H1 (cell line): ENCODE results near the gene EPHA6. TPM values are rescaled to one million over a fixed set of nuclear protein-coding genes. Genes with fewer than 3 reads are reported as not detected.

Experiments used
- CTCF ChIA-PET: fragments of 300-600 bp; sonication (Branson Sonifier 250); formaldehyde crosslinking; loops from one replicate; lab custom pipeline; 2021; ENCODE audit not compliant: partially characterized antibody; lab: Charles Lee
- POLR2A ChIA-PET: fragments of 300-600 bp; sonication (Branson Sonifier 250); formaldehyde crosslinking; loops from one replicate; lab custom pipeline; 2021; ENCODE audit warnings: inconsistent platforms; ENCODE audit not compliant: partially characterized antibody; lab: Charles Lee
- DNase-seq, 2 experiments: peaks; one replicate each; pipeline versions ENCODE4 v3.0.0 to v3.0.0-alpha.2; 2010 to 2022; ENCODE audit warnings: low spot score in 2 of 2, low read depth in 1 of 2, mixed read lengths in 1 of 2
- FAIRE-seq: peaks from 2 replicates; lab custom pipeline; 2011; peaks lifted over from hg19 to GRCh38; lab: Jason Lieb, UNC
- H2AFZ ChIP-seq: 2 replicates; pipeline ENCODE4 v1.8.1; 2012; ENCODE audit warnings: low read length, inconsistent platforms
- H2AK5ac ChIP-seq: 2 replicates; pipeline ENCODE4 v1.6.1; 2013; ENCODE audit warnings: low read depth, low read length
- H2BK120ac ChIP-seq: replicated peaks from 2 replicates; pipeline ENCODE3; 2013; ENCODE audit warnings: low read depth, low read length, inconsistent platforms
- H2BK12ac ChIP-seq: 2 replicates; pipeline ENCODE4 v1.6.1; 2013; ENCODE audit warnings: low read depth, low read length
- H2BK15ac ChIP-seq: 2 replicates; pipeline ENCODE4 v1.6.1; 2013; ENCODE audit warnings: low read length
- H2BK20ac ChIP-seq: 2 replicates; pipeline ENCODE4 v1.6.1; 2013; ENCODE audit warnings: low read length
- H2BK5ac ChIP-seq: 2 replicates; pipeline ENCODE4 v1.6.1; 2013; ENCODE audit warnings: low read depth, low read length
- H3K14ac ChIP-seq: 2 replicates; pipeline ENCODE4 v1.6.1; 2013; ENCODE audit warnings: inconsistent platforms; ENCODE audit not compliant: insufficient read length
- H3K18ac ChIP-seq: 2 replicates; pipeline ENCODE4 v1.6.1; 2013; ENCODE audit warnings: low read length; ENCODE audit errors: extremely low read depth
- H3K23ac ChIP-seq: 2 replicates; pipeline ENCODE4 v1.6.1; 2013; ENCODE audit warnings: inconsistent platforms; ENCODE audit not compliant: insufficient read length
- H3K23me2 ChIP-seq: 2 replicates; pipeline ENCODE4 v1.6.1; 2013; ENCODE audit warnings: low read depth, low read length
- H3K27ac ChIP-seq: 2 replicates; pipeline ENCODE4 v1.6.1; 2011; ENCODE audit warnings: low read depth, low read length, inconsistent platforms
- H3K27me3 ChIP-seq, 4 experiments: replicated peaks in 1 of 4; 1 replicate in 1 of 4; 2 replicates in 3 of 4; pipeline versions ENCODE4 v1.6.1 to v1.8.1; 2011 to 2013; ENCODE audit warnings: low read length in 3 of 4, mild to moderate bottlenecking in 3 of 4, inconsistent platforms in 2 of 4, mixed read lengths in 2 of 4, moderate library complexity in 1 of 4; ENCODE audit not compliant: control insufficient read depth in 3 of 4, insufficient read depth in 3 of 4; ENCODE audit errors: extremely low read depth in 1 of 4
- H3K36me3 ChIP-seq, 4 experiments: 2 replicates each; pipeline versions ENCODE4 v1.6.1 to v1.8.1; 2011 to 2013; ENCODE audit warnings: mild to moderate bottlenecking in 4 of 4, low read length in 3 of 4, moderate library complexity in 2 of 4, control low read depth in 1 of 4, inconsistent platforms in 1 of 4; ENCODE audit not compliant: insufficient read depth in 4 of 4, control insufficient read depth in 2 of 4
- H3K4ac ChIP-seq: replicated peaks from 2 replicates; pipeline ENCODE3; 2013; ENCODE audit warnings: low read length, low read depth, mixed read lengths, inconsistent platforms; ENCODE audit not compliant: insufficient read length
- H3K4me1 ChIP-seq, 4 experiments: replicated peaks in 1 of 4; 1 replicate in 1 of 4; 2 replicates in 3 of 4; pipeline versions ENCODE4 v1.6.1 to v1.8.1; 2011 to 2013; ENCODE audit warnings: low read length in 3 of 4, inconsistent platforms in 2 of 4, mixed read lengths in 1 of 4; ENCODE audit not compliant: insufficient read depth in 4 of 4, control insufficient read depth in 3 of 4
- H3K4me2 ChIP-seq, 2 experiments: 2 replicates each; pipeline versions ENCODE4 v1.6.1 to v1.8.1; 2011 to 2013; ENCODE audit warnings: low read depth in 2 of 2, low read length in 2 of 2, control low read depth in 1 of 2, inconsistent platforms in 1 of 2, mild to moderate bottlenecking in 1 of 2; ENCODE audit not compliant: insufficient read depth in 1 of 2
- H3K4me3 ChIP-seq, 4 experiments: fragments of 200-600, 300-600 bp in 1 of 4; sonication (generic), shearing (Covaris generic), sonication (Bioruptor Twin) in 1 of 4; 2 replicates each; pipeline versions ENCODE4 v1.5.1 to v1.8.1; 2011 to 2016; ENCODE audit warnings: low read length in 4 of 4, low read depth in 3 of 4, control low read depth in 2 of 4, inconsistent platforms in 2 of 4, mild to moderate bottlenecking in 2 of 4, mixed read lengths in 1 of 4, moderate library complexity in 1 of 4; ENCODE audit not compliant: insufficient read depth in 2 of 4; ENCODE audit errors: extremely low read depth in 1 of 4
- H3K56ac ChIP-seq: replicated peaks from 2 replicates; pipeline ENCODE3; 2013; ENCODE audit warnings: low read depth, mild to moderate bottlenecking, mixed read lengths, low read length, inconsistent platforms; ENCODE audit not compliant: insufficient read length
- H3K79me1 ChIP-seq: 2 replicates; pipeline ENCODE4 v1.6.1; 2013; ENCODE audit warnings: low read depth, low read length, control low read depth
- H3K79me2 ChIP-seq, 2 experiments: 2 replicates each; pipeline versions ENCODE4 v1.6.1 to v1.8.1; 2012 to 2013; ENCODE audit warnings: low read length in 2 of 2, mild to moderate bottlenecking in 2 of 2, inconsistent platforms in 1 of 2; ENCODE audit not compliant: insufficient read depth in 2 of 2, control insufficient read depth in 1 of 2
- H3K9ac ChIP-seq, 4 experiments: replicated peaks in 1 of 4; 1 replicate in 1 of 4; 2 replicates in 3 of 4; pipeline versions ENCODE4 v1.6.1 to v1.8.1; 2011 to 2013; ENCODE audit warnings: low read depth in 3 of 4, low read length in 3 of 4, control low read depth in 2 of 4, mild to moderate bottlenecking in 2 of 4, moderate library complexity in 2 of 4, inconsistent platforms in 1 of 4; ENCODE audit errors: extremely low read depth in 1 of 4
- H3K9me3 ChIP-seq, 2 experiments: 2 replicates each; pipeline versions ENCODE4 v1.6.1 to v1.8.1; 2012 to 2013; ENCODE audit warnings: mild to moderate bottlenecking in 2 of 2, moderate library complexity in 2 of 2, control low read depth in 1 of 2, inconsistent platforms in 1 of 2, low read depth in 1 of 2, low read length in 1 of 2, mixed read lengths in 1 of 2; ENCODE audit not compliant: insufficient read depth in 2 of 2
- H4K20me1 ChIP-seq, 2 experiments: replicated peaks in 1 of 2; 2 replicates each; pipeline versions ENCODE3 to v1.8.1; 2011 to 2013; ENCODE audit warnings: inconsistent platforms in 2 of 2, low read length in 2 of 2, mild to moderate bottlenecking in 1 of 2; ENCODE audit not compliant: insufficient read depth in 2 of 2, control insufficient read depth in 1 of 2
- H4K5ac ChIP-seq: 2 replicates; pipeline ENCODE4 v1.6.1; 2013; ENCODE audit warnings: low read length, low read depth, mixed read lengths, inconsistent platforms; ENCODE audit not compliant: insufficient read length
- H4K8ac ChIP-seq: 2 replicates; pipeline ENCODE4 v1.8.0; 2013; ENCODE audit warnings: mild to moderate bottlenecking, moderate library complexity, low read length, inconsistent platforms; ENCODE audit not compliant: insufficient read depth; ENCODE audit errors: extremely low read depth
- H4K91ac ChIP-seq: replicated peaks from 2 replicates; pipeline ENCODE3; 2013; ENCODE audit warnings: low read length, mixed read lengths, inconsistent platforms; ENCODE audit not compliant: insufficient read length
- BCL11A ChIP-seq, 2 experiments: IDR thresholded peaks; one replicate each; pipeline ENCODE4 v1.6.1; 2011; ENCODE audit warnings: low read depth in 2 of 2, low read length in 2 of 2, mild to moderate bottlenecking in 2 of 2
- E2F6 ChIP-seq: IDR thresholded peaks from 2 replicates; pipeline ENCODE4 v1.6.1; 2012; ENCODE audit warnings: inconsistent platforms
- WGBS, 2 experiments: shearing (Covaris generic) in 1 of 2; methylation state at CpG; one replicate each; pipeline versions ENCODE4 v1.1.6 to v1.1.7; 2013 to 2015; ENCODE audit warnings: low lambda C conversion rate in 2 of 2, mixed read lengths in 2 of 2, inconsistent platforms in 1 of 2, low coverage in 1 of 2, missing lambda C conversion rate in 1 of 2; ENCODE audit not compliant: insufficient replicate concordance in 2 of 2, insufficient coverage in 1 of 2, insufficient read length in 1 of 2; ENCODE audit errors: extremely low coverage in 1 of 2, missing lambda C conversion rate in 1 of 2; 5-methylcytosine and 5-hydroxymethylcytosine counted together
- polyA plus RNA-seq, 7 experiments: library from polyadenylated mRNA; depleted of rRNA in 3 of 7; stranded (reverse) in 5 of 7; unstranded in 2 of 7; fragments of >200 nt in 5 of 7; fragments of 200-250 nt in 2 of 7; gene quantifications; 1 replicate in 5 of 7; 2 replicates in 1 of 7; 4 replicates in 1 of 7; pipeline versions ENCODE4 v1.2.1 to v1.2.3, GENCODE V29; 2011 to 2013; ENCODE audit warnings: missing spikeins in 2 of 7, mixed read lengths in 2 of 7
- total RNA-seq: library from RNA; stranded (reverse); fragmentation: NEBNext Ultra II Directional; extraction: Animal tissue kit (Norgen Biotek cat#: 25700); gene quantifications from 2 replicates; pipeline ENCODE4 v1.2.1, GENCODE V29; 2021

Gene EPHA6
- total and polyA plus RNA-seq, 2 of the 8 experiments (the other 6 are each of a cell fraction or from before 2014, with no cell fraction given) = 0.83 to 3.2 TPM

- H3K4me1 ChIP-seq = no peaks in the 10 kb centered on the region
- H3K56ac ChIP-seq = no peak overlapping the region
- no peak overlapping the region for H3K4me3 ChIP-seq
- H3K9ac ChIP-seq = no peak overlapping the region
- H4K20me1 ChIP-seq = no peaks in the 10 kb centered on the region
- no peak overlapping the region for H3K23ac ChIP-seq
- H2BK120ac ChIP-seq = no peak overlapping the region
- no peak overlapping the region for H4K8ac ChIP-seq
- no peaks in the 10 kb centered on the region for H3K79me1 ChIP-seq
- FAIRE-seq (no peak), DNase-seq (no peak)
- no peaks in the 10 kb centered on the region for H3K36me3 ChIP-seq
- H2AFZ ChIP-seq = no peak overlapping the region
- no peak overlapping the region for H3K18ac ChIP-seq
- ChIA-PET CTCF (no interaction called here), POLR2A (no interaction called here)
- H4K5ac ChIP-seq = no peak overlapping the region
- H3K27me3 ChIP-seq = no peaks in the 10 kb centered on the region
- H2BK5ac ChIP-seq = no peak overlapping the region
- H3K27ac ChIP-seq = no peak overlapping the region
- H2AK5ac ChIP-seq = no peak overlapping the region
- H3K14ac ChIP-seq = no peak overlapping the region
- H3K4me2 ChIP-seq = no peak overlapping the region
- H2BK15ac ChIP-seq = no peak overlapping the region
- WGBS, 2 experiments = 94% methylated on average over 2 of the region's 2 CpGs; no CpG with 5 or more reads in 1 of the 2 experiments
- H3K79me2 ChIP-seq = no peaks in the 10 kb centered on the region
- H2BK20ac ChIP-seq = no peak overlapping the region
- no peaks in the 10 kb centered on the region for H3K23me2 ChIP-seq
- H3K4ac ChIP-seq = no peak overlapping the region
- no peak overlapping the region for H4K91ac ChIP-seq
- no peaks in the 10 kb centered on the region for H3K9me3 ChIP-seq
- H2BK12ac ChIP-seq = no peak overlapping the region
- TF ChIP-seq E2F6 (no peak), BCL11A (IDR thresholded peaks at IDR 0.05; ENCODE audit: low read depth in 2 of 2, low read length in 2 of 2) (no peak)
These were observed 176.8 kb downstream of the EPHA6 start for GRCh38 chr3:96991231-96991630.
